ENCODE data around the gene RTBDN.

Gene RTBDN

GRCh38 chr19:12791345-12792050, 42.9 kb downstream of the RTBDN start, which contains the start of gene JUNB:
TSS of gene JUNB (plus strand) at chr19:12791486. CDS start at chr19:12791772, 286 bp downstream.
- peak; percentile 89 to 97 (median 94) for DNase-seq

- no peak for DNase-seq
Measured at GRCh38 chr19:12790628-12791344, 43.6 kb downstream of the RTBDN start.

GRCh38 chr19:12789904-12790619, 44.3 kb downstream of the RTBDN start:
- DNase-seq, result peak; percentile 83 to 98 (median 98)

DNA sequence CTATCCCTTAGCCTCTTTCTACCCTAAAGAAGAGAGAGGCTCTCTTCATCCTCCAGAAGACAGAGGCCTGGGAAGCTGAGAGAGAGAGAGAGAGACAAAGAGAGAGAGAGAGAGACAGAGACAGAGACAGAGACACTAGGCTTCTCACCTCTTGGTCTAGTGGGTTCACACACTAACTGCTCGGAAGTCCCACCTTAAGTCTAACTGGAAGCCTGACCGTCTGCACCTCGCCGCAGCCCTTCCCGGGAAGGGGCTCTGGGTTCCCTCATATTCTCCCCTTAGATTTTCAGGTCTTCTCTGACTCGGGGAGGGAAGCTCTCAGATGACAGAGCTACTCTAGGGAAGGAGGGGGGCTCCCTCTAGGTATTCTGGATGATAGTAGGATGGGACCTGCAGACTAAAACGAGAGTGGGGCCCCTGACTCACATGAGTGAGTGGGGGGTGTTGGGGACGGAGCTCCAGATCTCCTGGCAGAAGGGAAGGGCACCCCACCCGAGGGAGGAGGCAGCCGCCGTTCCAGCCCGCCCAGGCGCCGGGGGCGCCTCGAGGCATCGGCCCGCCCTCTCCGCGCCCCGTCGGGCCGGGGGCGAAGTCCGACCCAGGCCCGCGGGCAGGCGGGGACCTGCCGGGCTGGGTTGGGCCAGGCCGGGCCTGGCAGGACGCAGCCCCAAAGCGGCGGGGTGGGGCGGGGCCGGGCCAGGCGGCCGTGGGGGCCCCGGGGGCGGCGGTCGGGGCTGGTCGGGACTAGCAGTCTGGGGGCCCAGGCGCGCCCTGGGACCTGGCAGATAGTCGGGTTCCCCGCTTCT, 45.1 kb downstream of the RTBDN start:
- DNase-seq, result peak in 1 of 3 experiments; percentile 74

- DNase-seq, result peak in 2 of 3 experiments; percentile 84 to 93
Measured at GRCh38 chr19:12788682-12789097, 45.7 kb downstream of the RTBDN start.

DNA sequence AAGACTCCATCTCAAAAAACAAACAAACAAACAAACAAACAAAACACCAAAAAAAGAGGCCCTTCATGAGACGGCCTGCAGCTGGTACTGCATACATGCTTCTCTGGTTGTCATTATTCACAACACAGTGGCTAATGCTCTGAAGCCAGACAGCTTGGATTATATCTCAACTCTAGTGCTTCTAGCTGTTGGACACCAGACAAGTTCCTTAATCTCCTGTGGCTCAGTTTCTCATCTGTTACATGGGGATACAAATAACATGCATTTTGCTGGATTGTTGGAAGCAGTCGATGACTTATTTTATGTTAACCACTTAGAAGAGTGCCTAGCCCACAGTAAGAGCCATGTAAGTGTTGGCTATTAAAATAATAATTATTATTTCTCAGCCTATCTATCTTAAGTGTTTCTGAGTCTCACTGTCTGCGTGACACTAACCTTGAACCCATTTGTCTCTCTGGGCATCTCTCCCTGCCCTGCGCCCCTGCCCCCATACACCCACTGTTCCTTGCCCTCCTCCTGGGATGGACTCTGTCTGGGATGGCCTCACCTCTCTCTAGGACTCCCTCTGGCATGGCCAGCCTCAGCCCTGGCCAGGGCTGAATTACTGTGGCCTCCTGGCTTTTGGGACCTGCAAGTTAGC, 46.2 kb downstream of the RTBDN start:
- DNase-seq, result no peak

- no peak for DNase-seq
Measured at GRCh38 chr19:12787458-12787857, 46.9 kb downstream of the RTBDN start.

- DNase-seq, result no peak
Measured at GRCh38 chr19:12786952-12787351, 47.4 kb downstream of the RTBDN start.

DNA sequence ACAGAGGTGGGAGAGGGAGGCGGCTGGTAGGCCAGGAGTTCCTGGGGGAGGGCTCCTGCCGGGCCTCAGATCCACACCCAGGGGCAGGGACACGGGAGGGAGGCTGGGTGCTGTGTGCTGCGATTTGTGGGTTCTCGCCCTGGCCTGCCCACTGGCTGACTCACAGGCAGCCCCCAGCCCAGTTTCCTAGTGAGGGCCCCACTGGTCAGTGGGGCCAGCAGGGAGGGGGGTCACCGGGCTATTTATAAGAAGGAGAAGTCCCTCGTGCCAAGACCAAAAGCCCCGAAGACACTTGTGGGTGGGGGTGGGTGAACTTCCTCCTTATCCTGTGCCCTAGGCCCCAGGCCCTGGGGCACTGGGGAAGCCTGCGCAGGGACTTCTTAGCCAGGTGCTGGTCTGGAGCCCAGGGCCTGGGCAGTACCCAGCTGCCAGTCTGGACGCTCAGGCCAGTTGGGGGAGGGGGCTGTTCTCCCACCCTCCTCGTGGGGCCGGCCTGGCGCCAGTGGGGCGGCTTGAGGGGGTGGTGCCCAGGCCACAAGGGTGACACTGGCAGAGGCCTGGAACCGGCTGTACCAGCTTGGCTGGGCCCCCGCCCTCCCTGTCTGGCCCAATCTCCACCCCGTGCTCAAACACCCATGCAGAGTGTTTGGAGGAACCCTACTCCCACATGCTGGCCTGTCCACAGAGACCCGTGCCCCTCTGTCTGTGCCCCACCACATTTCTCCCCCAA, 48.1 kb downstream of the RTBDN start:
- DNase-seq, result peak in 1 of 3 experiments; percentile 14

DNA sequence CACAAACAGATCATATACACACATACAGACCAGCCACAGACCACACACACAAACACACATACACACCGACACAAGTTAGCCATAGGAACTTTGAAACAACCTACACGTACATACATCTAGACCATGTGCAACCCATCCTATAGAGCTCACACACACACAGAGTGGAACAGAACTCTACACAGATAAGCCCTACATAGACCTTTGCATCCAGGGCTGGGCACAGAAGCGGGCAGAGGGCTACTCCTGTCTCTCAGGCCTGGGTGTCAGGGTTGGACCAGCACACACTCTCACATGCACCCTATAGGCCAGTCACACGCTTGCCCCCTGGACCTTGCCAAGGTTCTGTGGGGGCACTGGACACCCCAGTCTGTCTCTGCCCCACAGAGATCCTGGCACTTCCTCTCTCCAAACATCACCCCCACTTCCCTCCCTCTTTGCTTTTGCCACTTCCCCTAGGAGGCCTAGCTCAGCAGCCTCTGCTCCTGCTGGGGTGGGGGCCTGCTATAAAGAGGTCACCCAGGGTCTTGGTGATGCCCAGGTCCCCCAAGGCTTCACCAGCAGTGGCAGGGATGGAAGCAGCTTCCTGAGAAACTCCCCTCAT, 48.8 kb downstream of the RTBDN start:
- no peak for DNase-seq

DNA sequence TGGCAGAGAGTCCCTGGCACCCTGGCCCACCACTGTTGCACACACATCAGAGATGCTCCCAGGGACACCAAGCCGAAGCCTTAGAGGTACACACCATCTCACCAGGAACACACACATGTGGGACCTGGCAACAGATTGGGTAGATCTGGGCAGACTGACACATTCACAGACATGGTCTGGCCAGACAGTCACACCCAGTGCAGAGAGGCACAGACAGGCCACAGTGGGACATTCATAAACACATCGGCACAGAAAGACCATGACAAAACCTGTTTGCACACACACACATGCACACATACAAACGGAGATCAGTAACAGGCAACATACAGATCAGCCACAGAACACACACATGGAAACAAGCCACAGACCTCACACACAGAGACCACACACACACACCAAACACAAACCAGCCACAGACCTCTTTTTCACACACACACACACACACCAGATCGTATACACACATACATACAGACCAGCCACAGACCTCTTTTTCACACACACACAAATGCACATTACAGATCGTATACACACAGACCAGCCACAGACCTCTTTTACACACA, 49.4 kb downstream of the RTBDN start:
- peak in 1 of 3 experiments; percentile 31 for DNase-seq

- DNase-seq, result peak in 1 of 3 experiments; percentile 34
Measured at GRCh38 chr19:12784394-12784870, 49.9 kb downstream of the RTBDN start.

DNA sequence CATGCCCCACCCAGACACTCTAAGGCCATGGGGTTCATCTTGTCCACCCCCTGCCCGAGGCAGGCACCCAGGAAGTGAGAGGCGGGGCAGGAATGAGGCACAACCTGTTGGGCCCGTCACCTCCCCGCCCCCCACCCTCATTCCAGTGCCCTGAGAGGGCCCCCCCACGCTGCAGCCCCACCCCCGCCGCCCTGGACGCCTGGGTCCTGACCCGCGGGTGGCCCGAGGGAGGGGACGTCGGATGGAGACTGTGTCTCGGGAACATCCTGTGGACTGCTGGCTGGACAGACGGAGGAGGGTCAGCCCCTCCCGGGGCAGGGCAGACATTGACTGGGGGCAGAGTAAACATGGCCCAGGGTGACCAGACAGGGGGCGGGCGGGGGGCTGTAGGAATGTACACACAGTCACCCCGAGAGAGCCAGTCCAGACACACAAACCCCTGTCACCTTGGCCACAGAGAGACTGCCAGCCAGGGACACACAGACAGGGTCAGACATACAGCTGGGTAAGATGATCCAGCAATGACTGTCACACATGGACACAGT, 50.5 kb downstream of the RTBDN start:
- no peak for DNase-seq

DNA sequence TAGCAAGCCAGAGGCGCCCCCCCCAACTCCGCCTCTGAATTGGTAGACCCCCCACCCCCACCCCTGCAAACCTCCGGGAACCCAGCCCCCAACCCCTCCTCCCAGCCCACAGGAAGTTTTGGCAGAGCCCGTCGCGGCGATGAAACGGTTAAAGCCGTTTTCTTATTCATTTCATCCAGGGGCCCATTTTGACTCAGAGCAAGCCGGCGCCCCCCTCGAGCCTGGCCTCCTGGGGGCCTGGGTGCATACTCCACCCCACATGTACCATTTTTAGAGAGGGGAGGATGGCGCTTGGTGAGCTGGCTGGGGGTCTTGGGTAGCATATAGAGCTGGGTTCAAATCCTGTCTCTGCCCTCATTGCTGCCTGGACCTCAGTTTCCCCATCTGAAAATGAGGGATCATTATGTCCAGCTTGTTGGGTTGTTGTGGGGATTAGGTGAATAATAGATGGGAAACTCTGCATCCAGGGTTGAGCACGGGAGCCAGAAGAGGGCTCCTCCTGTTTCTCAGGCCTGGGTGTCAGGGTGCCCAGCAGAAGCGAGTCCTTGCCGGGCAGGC, 51.0 kb downstream of the RTBDN start:
- DNase-seq, result peak in 1 of 3 experiments; percentile 63

DNA sequence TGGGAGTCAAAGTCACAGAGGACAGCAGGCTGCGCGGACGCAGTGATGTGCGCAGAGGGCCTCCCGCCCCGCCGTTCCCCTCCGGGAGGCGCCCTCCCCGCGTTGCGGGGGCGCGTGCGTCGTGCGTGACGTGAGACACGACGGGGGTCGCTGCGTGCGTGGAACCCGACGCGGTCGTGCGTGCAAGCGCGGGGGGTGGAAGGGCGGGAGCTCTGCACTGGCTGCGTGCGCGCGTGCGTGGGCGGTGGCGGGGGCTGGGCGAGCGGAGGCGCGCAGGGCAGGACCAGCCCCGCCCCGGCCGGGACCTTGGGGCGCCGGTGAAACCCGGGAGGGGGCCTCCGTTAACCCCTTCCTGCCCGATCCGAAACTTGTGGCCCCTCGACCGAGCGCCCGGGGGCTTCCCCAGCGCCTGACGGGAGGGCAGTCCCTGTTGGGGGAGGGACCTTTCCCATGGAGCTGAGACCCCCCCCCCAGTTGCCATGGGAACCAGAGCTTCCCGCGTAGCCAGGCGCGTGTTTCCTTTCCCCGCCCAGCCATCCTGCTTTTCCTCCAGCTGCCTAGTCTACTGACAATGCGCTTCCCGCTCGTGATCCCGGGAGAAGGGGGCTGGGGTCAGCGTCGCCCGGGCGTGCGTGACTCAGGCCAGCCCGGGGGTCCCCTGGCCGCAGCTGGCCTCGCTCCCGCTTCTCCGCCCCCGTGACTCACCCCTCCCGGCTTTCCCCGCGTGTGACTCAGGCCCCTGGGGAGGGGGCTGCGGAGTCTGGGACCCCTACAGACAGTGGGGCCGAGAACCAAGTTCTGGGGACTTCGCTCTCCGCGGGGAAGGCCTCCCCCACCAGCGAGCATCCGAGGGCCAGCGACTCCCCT, 51.7 kb downstream of the RTBDN start:
- DNase-seq, result peak; percentile 39 to 94 (median 92)

- DNase-seq, result no peak
Measured at GRCh38 chr19:12782174-12782423, 52.3 kb downstream of the RTBDN start.

DNA sequence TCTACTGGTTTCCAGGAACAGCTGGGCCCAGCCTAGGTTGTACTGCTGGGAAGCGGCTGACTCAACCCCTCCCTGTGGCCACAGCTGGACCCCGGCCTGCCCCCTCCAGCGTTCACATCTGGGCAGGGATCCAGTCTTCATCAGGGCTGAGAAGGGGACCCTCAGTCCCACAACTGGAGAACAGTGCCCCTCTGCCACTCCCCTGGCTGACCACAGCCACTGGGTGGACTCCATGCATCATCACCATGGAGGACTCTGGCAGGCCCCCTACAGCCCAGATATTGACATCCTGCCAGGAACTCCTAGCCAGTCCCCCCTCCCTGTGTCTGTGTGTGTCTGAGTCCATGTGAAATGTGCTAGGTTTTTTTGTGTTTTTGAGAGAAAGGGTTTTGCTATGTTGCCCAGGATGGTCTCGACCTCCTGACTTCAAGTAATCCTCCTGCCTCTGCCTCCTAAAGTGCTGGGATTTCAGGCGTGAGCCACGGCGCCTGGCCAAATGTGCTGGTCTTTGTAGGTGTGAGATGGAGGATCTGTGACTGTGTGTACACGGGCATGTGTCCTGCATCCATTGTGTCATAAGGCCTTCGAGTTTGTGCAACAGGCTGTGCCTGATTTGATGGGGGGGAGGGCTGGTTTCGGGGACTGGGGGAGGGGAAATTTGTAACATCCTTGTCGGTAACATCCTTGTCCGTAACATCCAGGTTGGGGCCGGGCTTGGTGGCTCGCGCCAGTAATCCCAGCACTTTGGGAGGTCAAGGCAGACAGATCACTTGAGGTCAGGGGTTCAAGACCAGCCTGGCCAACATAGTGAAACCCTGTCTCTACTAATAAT, 55.0 kb downstream of the RTBDN start:
- peak in 2 of 3 experiments; percentile 51 to 57 for DNase-seq

DNA sequence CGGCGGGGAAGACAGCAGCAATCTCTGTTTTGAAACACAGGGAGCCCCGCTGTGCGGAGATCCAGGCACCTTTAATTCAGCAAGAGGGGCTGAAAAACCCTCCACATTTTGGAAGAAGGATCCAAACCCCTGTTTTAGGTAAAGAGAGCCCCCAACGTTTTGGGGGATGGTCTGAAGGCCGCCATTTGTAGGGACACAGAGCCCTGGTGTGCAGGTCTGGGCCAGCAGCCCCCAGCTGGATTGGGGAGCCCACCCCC, 55.5 kb downstream of the RTBDN start:
- DNase-seq, result no peak
